GM18873 (cell line): ENCODE measurements around the gene TBC1D22A.

Source experiments
- ATAC-seq: cut with Tn5 transposase; IDR thresholded peaks from one replicate; pipeline ENCODE4 v1.9.1; 2021; ENCODE audit warnings: mild to moderate bottlenecking, moderate library complexity, moderate number of reproducible peaks; ENCODE audit not compliant: unreplicated experiment, low FRiP score

Gene TBC1D22A

DNA sequence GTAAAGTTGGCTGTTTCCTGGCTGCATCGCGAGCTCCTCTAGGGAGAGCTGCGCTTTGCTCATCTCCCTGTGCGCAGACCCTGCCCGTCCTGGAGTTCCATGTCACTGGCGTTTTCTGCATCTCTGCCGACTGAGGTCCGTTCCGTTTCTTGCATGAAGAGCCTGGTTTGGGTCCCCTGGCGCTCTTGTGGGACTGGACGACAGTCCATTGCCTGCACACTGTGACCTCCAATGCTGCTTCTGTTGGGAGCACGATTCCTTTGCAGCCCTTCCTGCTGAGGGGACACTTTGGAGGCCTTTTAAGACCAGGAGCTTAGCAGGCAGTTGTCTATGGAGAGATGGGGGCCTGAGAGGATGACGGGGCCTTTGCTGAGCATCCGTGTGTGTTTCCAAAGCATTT lies 90.3 kb downstream of the TBC1D22A start:
- no peak for ATAC-seq

- no peak for ATAC-seq
These were observed 90.7 kb downstream of the TBC1D22A start for GRCh38 chr22:46853191-46853590.

DNA sequence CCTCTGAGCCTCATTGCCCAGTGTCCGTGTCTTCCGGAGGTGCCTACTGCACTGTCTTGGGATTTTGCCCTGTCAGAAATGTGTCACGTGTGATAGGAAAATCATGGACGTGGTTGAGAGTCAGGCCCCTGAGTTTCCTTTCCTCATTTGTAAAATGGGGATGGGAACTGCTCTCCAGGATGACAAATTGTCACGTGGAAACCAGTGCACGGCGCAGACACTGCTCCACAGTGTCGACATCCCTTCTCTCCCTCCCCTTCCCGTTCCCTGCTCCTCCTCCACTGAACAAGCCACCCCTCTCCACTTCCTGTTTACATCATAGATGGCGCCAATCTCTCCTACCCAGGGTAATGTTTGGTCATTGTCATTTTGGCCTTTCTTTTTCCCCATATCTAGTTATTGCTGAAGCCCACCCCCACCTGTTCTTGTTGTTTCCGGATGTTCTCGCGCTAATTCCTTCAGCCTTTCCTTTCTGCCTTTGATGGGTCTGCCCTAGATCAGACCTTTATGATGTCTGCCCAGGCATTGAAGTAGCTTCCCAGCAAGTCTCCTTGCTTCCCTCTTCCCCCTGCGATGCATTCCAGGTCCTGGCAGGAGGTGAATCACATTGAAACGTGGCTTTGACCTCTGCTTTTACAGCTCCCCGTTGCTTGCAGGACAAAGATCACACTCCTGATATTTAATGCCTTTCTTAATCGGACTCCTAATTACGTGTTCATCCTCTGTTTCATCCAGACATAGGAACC lies 91.8 kb downstream of the TBC1D22A start:
- ATAC-seq, result no peak

GRCh38 chr22:46855681-46856080 lies 93.2 kb downstream of the TBC1D22A start:
- no peak for ATAC-seq

DNA sequence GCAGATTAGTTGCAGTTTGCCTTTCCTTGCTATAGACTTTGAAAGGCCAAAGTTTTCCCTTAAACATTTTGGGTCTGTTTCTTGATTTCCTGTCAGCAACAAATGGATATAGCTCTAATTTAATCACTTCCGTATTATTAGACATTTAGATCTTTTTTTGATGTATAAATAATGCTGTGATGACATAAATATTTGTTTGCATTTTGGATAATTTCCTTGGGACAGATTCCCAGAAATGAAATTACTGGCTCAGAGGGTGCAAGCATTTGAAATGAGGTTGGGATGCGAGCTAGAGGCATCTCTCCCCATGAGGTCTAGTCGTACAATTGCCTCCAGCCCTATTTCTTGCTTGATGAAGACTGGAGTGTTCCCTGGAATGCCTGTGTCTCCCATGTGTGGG lies 94.2 kb downstream of the TBC1D22A start:
- ATAC-seq, result no peak

- no peak for ATAC-seq
These were observed 94.9 kb downstream of the TBC1D22A start for GRCh38 chr22:46857142-46857884.

DNA sequence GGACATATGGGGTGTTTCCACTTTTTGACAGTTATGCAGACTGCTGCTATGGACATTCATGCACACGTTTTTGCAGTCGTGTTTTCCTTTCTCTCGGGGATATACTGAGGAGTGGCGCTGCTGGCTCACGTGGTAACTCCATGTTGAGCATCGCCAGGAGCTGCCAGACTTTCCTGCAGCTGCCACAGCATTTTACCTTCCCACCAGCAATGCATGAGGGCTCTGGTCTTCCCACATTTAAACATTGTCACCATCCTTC lies 95.4 kb downstream of the TBC1D22A start:
- ATAC-seq, result no peak

DNA sequence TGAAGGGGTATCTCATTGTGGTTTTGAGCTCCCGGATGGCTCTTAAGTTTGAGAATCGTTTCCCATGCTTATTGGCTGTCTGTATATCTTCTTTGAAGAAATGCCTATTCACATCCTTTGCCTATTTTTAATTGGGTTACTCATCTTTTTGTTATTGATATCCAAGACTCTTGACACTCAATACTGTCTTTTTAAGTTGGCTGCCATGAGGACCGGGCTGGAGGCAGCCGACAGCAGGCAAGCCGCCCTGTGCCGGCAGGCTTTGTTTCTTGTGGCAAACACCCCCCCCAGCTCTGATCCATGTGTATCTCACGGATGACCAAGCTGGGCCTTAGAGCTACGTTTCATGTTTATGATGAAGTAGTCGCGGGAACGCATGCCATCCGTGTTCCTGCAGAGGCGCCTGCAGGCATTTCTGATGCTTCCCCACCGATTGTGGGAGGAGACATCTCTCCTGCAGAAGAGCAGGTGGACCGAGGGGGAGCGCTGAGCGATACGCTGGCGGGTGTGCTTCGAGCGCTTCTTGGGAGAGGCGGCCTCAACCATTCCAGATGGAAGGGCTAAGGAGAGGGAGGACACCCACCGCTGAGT lies 95.8 kb downstream of the TBC1D22A start:
- no peak for ATAC-seq

GRCh38 chr22:46860562-46860961 lies 98.1 kb downstream of the TBC1D22A start:
- no peak for ATAC-seq

DNA sequence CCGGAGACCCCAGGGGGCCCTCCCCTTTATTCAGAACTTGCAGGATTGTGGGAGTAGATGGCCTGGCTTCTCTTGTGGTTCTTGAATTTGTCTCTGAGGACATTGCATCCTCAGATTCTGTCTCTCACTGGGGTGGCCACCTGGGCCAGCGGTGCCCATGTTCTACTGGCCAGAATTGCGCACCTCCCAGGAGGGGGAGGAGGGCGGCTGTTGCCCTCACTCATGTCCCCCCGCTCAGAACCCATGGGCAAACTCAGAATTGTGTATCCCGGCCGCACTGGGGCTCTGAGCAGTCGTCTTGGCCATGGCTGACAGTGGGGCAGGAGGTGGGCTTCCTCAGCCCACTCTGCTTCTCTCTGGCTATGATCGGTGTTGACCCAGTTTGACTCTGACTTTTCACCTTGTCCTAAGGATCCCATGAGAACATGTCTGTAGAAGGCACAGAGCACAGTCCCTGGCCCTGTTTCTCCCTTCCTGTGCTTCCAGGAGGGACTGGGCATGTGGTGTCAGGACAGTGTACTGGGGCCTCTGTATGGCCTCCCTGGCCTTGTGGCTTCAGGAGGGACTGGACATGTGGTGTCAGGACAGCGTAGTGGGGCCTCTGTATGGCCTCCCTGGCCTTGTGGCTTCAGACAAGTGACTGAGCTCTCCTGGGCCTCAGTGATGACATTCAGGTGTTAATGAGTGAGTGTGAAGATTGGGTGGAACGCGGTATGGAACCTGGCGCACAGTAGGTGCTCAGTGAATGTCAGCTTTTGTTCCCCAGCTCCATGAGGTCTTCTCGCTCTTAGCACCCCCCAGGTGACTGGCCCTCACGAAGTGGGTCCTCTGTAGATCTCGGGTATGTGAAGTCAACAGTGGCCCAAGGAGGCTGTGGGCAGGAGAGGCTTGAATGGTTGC lies 99.3 kb downstream of the TBC1D22A start:
- no peak for ATAC-seq

GRCh38 chr22:46862418-46863324 lies 100.2 kb downstream of the TBC1D22A start:
- ATAC-seq, result no peak

- ATAC-seq, result no peak
These were observed 101.3 kb downstream of the TBC1D22A start for GRCh38 chr22:46863794-46864193.

DNA sequence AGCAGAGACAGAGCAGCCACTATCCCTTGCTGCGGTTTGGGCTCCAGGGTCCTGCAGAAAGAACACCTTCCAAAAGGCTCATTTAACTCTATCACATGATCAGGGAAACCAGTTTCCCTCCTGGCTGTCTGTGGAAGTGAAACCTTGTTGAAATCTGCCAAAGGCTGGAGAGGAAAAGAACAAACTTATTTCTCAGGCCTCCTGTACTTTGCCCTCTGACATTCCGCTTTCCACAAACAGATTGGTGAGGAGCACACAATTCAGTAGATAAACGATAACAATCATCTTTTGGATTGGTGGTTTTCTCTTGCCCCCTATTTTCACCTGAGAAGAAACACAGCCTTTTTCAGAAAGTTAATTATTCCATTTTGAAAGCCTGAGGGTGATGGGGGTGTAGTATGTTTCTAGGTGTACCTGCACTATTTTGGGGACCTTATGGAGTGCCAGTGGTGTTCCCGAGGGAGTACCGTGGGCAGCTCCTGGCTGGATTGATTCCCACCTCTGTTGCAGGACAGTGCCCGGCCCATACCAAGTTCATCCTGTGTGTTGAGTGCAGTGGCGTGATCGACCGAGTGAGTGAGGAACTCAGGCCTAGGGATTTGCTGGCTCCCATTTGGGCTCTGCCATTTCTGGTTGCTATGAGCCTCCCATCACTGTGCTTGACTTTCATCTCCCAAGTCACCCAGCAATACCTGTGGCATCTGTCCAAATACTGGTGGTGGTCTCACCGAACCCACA lies 102.0 kb downstream of the TBC1D22A start:
- ATAC-seq, result no peak

DNA sequence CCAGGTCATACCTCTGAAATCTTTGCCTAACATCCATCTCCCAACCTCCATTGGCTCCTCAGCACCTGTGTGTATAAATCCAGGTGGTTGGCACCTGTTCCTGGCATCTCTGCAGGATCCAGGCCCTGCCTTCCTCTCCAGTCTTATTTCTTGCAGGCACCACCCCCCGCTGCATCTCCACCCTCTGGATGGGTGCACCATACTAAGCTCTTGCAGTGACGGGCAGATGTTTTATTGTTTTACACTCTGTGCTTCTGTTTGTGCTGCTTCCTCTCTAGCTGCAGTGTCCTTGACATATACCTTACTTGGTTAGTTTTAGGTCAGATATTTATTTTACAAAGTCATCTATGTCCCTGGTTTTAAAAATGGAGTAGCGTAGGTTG lies 102.6 kb downstream of the TBC1D22A start:
- ATAC-seq, result no peak

DNA sequence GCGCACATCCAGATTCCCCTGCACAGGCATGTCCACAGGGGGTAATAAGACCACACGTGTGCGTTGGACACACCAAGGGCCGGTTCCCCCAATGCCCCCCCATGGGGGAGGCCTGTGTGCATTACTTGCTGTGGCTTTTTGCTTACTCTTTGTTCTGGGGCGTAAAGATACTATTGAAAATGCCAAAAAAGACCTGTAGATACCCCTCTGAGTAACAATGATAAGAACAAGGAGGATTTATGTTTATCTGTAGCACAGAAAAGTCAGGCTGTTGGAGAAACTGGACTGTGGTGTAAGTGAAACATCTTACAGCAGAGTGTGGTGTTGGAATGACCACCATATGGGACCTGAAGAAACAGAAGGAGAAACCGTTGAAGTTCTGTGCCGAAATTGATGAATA lies 103.2 kb downstream of the TBC1D22A start:
- no peak for ATAC-seq

- no peak for ATAC-seq
These were observed 104.1 kb downstream of the TBC1D22A start for GRCh38 chr22:46866591-46866990.

- no peak for ATAC-seq
These were observed 104.7 kb downstream of the TBC1D22A start for GRCh38 chr22:46867106-46867505.

DNA sequence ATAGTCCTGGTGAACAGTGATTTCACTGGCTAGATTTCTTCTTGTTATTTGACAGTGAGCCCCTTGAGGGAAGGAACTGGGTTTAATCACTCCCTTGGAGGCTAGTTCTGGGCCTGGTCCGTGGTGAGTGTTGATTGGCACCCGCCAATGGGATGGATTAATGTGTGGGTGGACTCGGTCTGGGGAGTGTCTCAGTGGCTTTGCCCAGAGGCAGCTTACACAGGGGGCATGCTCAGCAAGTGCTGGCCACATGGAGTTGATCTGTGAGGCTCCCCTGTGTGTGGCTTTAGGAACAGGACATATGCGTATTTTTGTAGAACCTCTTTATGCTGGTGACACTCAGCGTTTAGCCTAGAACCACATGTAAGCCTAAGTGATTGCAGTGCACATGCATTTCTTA lies 106.9 kb downstream of the TBC1D22A start:
- no peak for ATAC-seq

GRCh38 chr22:46869831-46870441 lies 107.5 kb downstream of the TBC1D22A start:
- ATAC-seq, result no peak
